ENCODE measurements around the gene TEKT1. TPM values are rescaled to one million over a fixed set of nuclear protein-coding genes. Genes with fewer than 3 reads are reported as not detected.

The TEKT1 gene
- not detected in 2 replicates for total RNA-seq

DNA sequence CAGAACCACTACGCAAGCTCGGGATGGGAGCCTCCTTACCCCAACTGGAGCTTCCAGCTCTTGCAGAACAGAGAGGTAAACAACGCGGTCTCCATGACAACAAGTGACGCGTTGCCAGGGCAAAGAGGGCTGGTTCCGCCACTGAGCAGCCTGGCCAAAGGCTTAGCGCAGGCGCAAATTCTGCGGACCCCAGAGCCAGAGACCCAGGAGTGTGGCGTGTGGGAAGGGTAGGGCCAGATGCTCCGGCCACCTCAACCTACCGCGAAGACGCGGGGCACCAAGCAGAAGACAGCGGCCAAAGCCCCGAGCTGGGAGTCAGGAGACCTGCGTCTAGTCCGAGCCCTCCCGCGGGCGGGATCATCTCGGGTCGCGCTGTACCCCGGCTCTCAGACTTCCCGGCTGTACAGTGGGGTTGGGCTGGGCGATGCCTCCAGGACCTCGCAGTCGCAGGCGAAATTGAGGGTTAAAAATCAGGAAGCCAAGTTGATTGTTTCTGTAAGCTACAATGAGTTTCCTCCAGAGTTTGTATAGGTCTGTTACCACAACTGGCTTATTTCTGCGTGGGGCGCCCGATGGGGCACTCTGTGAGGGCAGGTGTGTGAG lies at the start of gene TEKT1:
Gene TEKT1 (minus strand): TSS at position 69 of the 603 bp plus-strand sequence. CDS start 1,353 bp downstream, outside the sequence.

GRCh38 chr17:6775871-6776405 lies 55.6 kb downstream of the TEKT1 start, which contains the start of gene FBXO39:
Gene FBXO39 (plus strand): TSS chr17:6776215. CDS start chr17:6779869, 3,654 bp downstream.

DNA sequence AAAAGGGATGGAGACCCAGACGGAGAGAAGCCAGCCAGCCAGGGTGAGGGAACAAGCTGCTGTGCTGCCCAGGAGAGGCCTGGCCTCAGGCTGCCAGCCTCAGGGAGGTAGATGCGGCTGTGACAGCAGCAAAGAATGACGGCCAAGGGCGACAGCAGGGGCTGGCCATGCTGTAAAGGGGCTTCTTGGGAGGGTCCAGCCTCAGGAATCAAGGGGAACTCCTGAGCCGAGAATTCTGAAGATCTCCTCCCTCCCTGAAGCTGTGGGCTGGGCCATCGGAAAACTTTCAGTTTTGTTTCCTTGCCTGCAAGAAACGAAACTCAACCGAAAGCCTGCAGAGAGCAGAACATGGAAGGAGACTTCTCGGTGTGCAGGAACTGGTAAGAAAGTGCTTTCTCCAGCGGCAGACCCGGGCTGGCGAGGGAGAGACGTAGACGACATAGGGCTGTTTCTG lies 75.8 kb downstream of the TEKT1 start, which contains the start of gene XAF1:
Gene XAF1 (plus strand): TSS at position 316 of the 454 bp plus-strand sequence. CDS start 33 bp downstream, at position 349.

Other genes with a start within 250 kb of the TEKT1 start
- 12.1 and 13.6 TPM in 2 replicates for gene KIAA0753, start 191.0 kb downstream of the TEKT1 start, total RNA-seq
- gene TXNDC17, start 190.7 kb downstream of the TEKT1 start, total RNA-seq = 114 and 152 TPM in 2 replicates
- gene MED31, start 180.1 kb downstream of the TEKT1 start, total RNA-seq = 10.1 and 11.7 TPM in 2 replicates
- gene C17orf100, start 180.0 kb downstream of the TEKT1 start, total RNA-seq = 0.44 and 0.75 TPM in 2 replicates
- gene SLC13A5, start 118.4 kb downstream of the TEKT1 start, total RNA-seq = not detected in 2 replicates
- gene XAF1, start 75.7 kb downstream of the TEKT1 start, total RNA-seq = 20.5 and 60.1 TPM in 2 replicates
- 0.25 and 0.33 TPM in 2 replicates for gene FBXO39, start 55.5 kb downstream of the TEKT1 start, total RNA-seq
- 0.75 TPM in 1 of 2 replicates, not detected in the other for gene ALOX12, start 164.3 kb upstream of the TEKT1 start, total RNA-seq
- 22.7 and 29.7 TPM in 2 replicates for gene RNASEK, start 180.9 kb upstream of the TEKT1 start, total RNA-seq
- gene BCL6B, start 191.3 kb upstream of the TEKT1 start, total RNA-seq = 0.11 and 0.50 TPM in 2 replicates
- 1.00 and 1.7 TPM in 2 replicates for gene SLC16A13, start 204.3 kb upstream of the TEKT1 start, total RNA-seq
- 0.11 and 0.12 TPM in 2 replicates for gene SLC16A11, start 212.4 kb upstream of the TEKT1 start, total RNA-seq
- not detected in 2 replicates for gene CLEC10A, start 248.5 kb upstream of the TEKT1 start, total RNA-seq